Cardiac fibroblast (primary cell): ENCODE data around the gene ACYP2.

Source experiments
- DNase-seq, 2 donors: peaks; one replicate each; pipeline versions ENCODE4 v3.0.0 to v3.0.0-alpha.2; 2010; ENCODE audit warnings: low read depth in 2 of 2
- H3K4me3 ChIP-seq, 2 donors: replicated peaks in 1 of 2; 1 replicate in 1 of 2; 2 replicates in 1 of 2; pipeline ENCODE4 v1.5.1; 2011; ENCODE audit warnings: low read depth in 2 of 2, low read length in 2 of 2, mild to moderate bottlenecking in 2 of 2, moderate library complexity in 1 of 2
- TF ChIP-seq, protein P1 (sequence below): IDR thresholded peaks from one replicate; pipeline ENCODE4 v1.5.1; 2011; ENCODE audit warnings: low read depth, mild to moderate bottlenecking, low read length, inconsistent platforms

Gene ACYP2

DNA sequence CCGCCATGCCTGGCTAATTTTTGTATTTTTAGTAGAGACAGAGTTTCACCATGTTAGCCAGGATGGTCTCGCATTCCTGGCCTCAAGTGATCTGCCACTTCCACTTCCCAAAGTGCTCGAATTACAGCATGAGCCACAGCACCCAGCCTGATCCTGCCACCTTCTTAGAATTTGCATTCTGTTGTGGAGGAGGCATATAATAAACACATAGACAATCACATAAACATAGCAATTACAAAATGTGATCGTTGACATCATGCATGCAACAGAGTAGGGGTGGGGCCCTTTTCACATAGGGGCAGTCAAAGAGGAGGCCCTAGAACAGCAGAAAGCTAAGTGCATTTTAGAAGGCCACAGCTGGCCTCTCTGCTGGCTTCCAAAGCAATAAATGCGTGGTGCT is 180.5 kb downstream of the ACYP2 start:
- DNase-seq, result no peak
- no peak overlapping the region for H3K4me3 ChIP-seq
- TF ChIP-seq, protein P1, sequence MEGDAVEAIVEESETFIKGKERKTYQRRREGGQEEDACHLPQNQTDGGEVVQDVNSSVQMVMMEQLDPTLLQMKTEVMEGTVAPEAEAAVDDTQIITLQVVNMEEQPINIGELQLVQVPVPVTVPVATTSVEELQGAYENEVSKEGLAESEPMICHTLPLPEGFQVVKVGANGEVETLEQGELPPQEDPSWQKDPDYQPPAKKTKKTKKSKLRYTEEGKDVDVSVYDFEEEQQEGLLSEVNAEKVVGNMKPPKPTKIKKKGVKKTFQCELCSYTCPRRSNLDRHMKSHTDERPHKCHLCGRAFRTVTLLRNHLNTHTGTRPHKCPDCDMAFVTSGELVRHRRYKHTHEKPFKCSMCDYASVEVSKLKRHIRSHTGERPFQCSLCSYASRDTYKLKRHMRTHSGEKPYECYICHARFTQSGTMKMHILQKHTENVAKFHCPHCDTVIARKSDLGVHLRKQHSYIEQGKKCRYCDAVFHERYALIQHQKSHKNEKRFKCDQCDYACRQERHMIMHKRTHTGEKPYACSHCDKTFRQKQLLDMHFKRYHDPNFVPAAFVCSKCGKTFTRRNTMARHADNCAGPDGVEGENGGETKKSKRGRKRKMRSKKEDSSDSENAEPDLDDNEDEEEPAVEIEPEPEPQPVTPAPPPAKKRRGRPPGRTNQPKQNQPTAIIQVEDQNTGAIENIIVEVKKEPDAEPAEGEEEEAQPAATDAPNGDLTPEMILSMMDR, result no peak

DNA sequence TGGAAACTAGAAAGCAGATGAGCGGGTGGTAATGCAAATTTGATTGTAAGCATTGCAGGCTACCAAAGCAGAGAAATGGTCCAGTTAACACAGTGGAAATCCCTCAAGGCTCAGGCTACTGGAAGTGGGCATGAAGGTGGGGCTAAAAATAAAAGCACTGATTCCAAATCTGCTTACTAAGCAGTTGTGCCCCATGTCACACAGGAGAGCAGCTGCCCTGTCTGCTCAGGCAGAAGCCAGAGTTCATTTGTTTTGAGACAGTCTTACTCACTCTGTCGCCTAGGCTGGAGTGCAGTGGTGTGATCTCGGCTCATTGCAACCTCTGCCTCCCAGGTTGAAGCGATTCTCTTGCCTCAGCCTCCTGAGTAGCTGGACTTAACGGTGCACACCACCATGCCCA is 183.1 kb downstream of the ACYP2 start:
- TF ChIP-seq, protein P1, result no peak
- no peak for DNase-seq
- H3K4me3 ChIP-seq, result no peak overlapping the region

DNA sequence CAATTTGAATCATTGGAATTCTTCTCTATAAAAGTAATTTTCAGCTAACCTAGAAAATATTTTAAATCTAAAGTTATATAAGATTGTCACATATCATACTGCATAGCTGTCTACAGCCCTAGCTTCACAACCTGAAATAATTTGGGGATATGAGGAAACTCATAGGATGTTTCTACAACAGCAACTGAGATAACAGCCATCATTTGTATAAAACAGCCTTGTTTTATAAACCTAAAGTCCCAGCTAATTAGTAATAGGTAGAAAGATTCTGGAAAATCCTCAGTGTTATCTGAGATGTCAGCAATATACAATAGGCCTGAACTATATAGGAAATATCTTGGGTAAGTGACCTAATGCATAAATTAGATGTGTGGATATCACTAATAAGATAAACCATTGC is 188.2 kb downstream of the ACYP2 start:
- TF ChIP-seq, protein P1, result no peak
- H3K4me3 ChIP-seq, result no peak overlapping the region
- DNase-seq, result no peak

DNA sequence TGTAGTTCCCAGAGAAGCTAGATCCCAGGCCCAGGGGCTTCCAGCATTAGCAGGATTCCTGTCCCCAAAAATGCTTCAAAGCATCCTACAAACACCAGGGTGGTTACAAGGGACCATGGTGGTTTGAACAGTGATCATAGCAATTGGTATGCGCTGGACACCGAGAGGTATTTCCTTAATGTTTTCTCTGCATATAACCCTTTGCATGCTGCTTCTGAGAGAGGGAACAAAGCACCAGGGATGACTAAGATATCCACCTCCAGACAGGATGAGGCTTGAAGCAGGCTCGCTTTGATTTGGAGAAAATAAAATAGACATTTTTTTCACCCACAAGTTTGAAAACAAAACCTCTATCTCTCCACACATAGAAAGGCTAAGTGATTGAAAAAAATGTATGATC is 191.1 kb downstream of the ACYP2 start:
- no peak overlapping the region for H3K4me3 ChIP-seq
- TF ChIP-seq, protein P1, result no peak
- peak in 1 of 2 donors; percentile 70 for DNase-seq

DNA sequence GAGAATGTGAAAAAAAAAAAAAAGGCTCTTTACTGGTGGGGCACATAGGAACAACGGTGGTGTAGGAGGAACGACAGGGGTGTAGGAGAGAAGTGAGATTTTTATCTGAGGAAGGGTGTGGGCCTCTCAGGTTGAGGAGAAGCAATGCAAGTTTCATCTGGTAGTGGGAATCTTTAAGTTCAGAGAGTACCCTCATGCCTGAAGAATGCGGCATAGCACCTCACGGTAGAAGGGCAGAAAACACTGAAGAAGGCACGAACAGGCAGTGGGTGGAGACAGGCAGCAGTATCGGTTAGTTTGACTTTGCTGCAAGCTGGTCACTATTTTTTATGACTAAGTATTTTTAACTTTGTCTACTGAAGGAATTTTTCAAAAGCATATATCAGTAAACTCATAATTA is 192.8 kb downstream of the ACYP2 start:
- TF ChIP-seq, protein P1, result no peak
- no peak overlapping the region for H3K4me3 ChIP-seq
- no peak for DNase-seq

DNA sequence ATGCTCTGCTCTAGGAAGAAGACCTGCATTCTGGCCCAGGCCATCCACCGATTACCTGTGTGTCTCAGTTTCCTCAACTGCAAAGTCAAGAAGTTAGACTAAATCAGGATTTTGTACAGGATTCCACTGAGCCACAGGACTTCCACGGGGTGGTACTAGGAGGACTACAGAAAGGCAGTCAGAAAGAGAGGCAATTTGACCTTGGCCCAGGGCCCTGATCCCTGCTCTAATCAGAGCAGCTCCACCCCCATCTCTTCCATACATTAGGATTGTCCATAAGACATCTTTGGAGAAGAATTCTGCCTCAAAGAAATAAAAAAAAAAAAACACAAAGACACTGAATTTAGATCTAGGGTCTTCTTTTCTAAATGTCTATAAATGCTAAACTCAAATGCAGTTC is 193.4 kb downstream of the ACYP2 start:
- no peak overlapping the region for H3K4me3 ChIP-seq
- TF ChIP-seq, protein P1, result no peak
- DNase-seq, result no peak

DNA sequence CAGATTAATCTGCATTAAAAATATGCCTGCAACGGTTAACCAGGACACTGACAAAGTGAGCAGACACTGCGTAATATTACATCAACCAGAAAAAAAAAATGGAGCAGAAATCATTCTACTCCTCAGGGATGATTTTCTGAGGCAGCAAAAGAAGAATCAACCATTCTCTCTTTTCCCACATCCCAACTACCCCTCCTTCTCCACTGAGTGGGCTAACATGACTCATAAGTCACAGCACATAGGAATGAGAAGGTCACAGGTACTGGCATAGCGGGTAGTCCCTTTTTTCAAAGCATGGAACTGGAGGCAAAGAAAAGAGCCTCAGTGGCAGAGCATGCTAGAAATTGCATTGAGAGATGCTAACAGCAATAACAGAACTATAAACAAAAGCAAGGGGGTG is 194.9 kb downstream of the ACYP2 start:
- H3K4me3 ChIP-seq, result no peak overlapping the region
- peak in 1 of 2 donors; percentile 29 for DNase-seq
- TF ChIP-seq, protein P1, result no peak
